ENCODE measurements around the gene CACNA1S. TPM values are rescaled to one million over a fixed set of nuclear protein-coding genes. Genes with fewer than 3 reads are reported as not detected.

Gene CACNA1S
- polyA plus RNA-seq, 12 donors, result 15.2 to 77.2 (median 49.8) TPM; not detected in 1

- DNase-seq, result no peak
Measured at GRCh38 chr1:201095581-201095980, 16.6 kb downstream of the CACNA1S start.

- no peak for DNase-seq
Measured at GRCh38 chr1:201094832-201095231, 17.4 kb downstream of the CACNA1S start.

- no peak for DNase-seq
Measured at GRCh38 chr1:201093962-201094361, 18.3 kb downstream of the CACNA1S start.

GRCh38 chr1:201093561-201093960, 18.7 kb downstream of the CACNA1S start:
- DNase-seq, result no peak

- DNase-seq, result no peak
Measured at GRCh38 chr1:201092738-201093137, 19.5 kb downstream of the CACNA1S start.

- DNase-seq, result no peak
Measured at GRCh38 chr1:201091256-201091655, 21.0 kb downstream of the CACNA1S start.

GRCh38 chr1:201090541-201090940, 21.7 kb downstream of the CACNA1S start:
- DNase-seq, result no peak

- DNase-seq, result no peak
Measured at GRCh38 chr1:201089596-201089995, 22.6 kb downstream of the CACNA1S start.

GRCh38 chr1:201088901-201089525, 23.2 kb downstream of the CACNA1S start:
- no peak for DNase-seq

GRCh38 chr1:201088395-201088794, 23.8 kb downstream of the CACNA1S start:
- no peak for DNase-seq

GRCh38 chr1:201085902-201086735, 26.1 kb downstream of the CACNA1S start:
- no peak for DNase-seq

- DNase-seq, result no peak
Measured at GRCh38 chr1:201084295-201084694, 27.9 kb downstream of the CACNA1S start.

- no peak for DNase-seq
Measured at GRCh38 chr1:201083741-201084140, 28.5 kb downstream of the CACNA1S start.

GRCh38 chr1:201080135-201080534, 32.1 kb downstream of the CACNA1S start:
- DNase-seq, result no peak

GRCh38 chr1:201077736-201078135, 34.5 kb downstream of the CACNA1S start:
- no peak for DNase-seq

GRCh38 chr1:201077116-201077515, 35.1 kb downstream of the CACNA1S start:
- DNase-seq, result no peak

GRCh38 chr1:201076092-201076491, 36.1 kb downstream of the CACNA1S start:
- DNase-seq, result no peak

GRCh38 chr1:201074018-201074417, 38.2 kb downstream of the CACNA1S start:
- no peak for DNase-seq

GRCh38 chr1:201072922-201073321, 39.3 kb downstream of the CACNA1S start:
- DNase-seq, result no peak

GRCh38 chr1:201072149-201072548, 40.1 kb downstream of the CACNA1S start:
- no peak for DNase-seq

- DNase-seq, result no peak
Measured at GRCh38 chr1:201069636-201070035, 42.6 kb downstream of the CACNA1S start.

- DNase-seq, result no peak
Measured at GRCh38 chr1:201068976-201069375, 43.2 kb downstream of the CACNA1S start.

- no peak for DNase-seq
Measured at GRCh38 chr1:201066986-201067385, 45.2 kb downstream of the CACNA1S start.
